ENCODE results near the gene MRPL16.

DNA sequence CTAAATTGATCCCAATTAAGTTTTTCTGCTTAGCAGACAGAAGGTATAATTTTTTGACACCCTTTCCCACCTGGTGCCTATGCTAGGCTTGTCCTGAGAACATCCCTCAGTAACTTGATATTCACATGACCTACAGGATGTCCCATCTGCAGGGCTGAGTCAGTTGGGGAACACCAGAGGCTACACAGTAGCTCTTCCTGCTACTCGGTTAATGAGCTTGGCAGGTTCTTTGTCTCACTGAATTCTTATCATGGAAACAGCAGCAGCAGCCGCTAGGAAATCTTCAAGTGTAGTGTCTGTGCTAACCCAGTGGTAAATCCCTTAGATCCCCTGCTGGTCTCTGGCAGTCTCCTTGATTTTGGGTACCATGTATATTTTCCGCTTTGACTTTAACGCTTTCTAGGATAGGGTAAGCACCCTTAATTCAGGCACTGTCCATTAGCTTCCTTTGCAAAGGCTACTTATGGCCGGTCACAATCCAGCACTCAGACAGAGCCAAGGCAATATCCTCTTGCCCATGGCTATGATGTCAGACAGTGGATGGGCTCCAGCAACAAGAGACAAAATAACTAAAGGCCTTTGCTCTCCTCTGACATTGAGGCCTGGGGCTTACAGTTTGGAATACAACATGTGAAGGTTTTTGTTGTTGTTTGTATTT is 8.5 kb downstream of the MRPL16 start:
- TF ChIP-seq, protein P1, sequence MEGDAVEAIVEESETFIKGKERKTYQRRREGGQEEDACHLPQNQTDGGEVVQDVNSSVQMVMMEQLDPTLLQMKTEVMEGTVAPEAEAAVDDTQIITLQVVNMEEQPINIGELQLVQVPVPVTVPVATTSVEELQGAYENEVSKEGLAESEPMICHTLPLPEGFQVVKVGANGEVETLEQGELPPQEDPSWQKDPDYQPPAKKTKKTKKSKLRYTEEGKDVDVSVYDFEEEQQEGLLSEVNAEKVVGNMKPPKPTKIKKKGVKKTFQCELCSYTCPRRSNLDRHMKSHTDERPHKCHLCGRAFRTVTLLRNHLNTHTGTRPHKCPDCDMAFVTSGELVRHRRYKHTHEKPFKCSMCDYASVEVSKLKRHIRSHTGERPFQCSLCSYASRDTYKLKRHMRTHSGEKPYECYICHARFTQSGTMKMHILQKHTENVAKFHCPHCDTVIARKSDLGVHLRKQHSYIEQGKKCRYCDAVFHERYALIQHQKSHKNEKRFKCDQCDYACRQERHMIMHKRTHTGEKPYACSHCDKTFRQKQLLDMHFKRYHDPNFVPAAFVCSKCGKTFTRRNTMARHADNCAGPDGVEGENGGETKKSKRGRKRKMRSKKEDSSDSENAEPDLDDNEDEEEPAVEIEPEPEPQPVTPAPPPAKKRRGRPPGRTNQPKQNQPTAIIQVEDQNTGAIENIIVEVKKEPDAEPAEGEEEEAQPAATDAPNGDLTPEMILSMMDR (IDR thresholded peaks at IDR 0.05): no peak
- TF ChIP-seq EP300 (IDR thresholded peaks at IDR 0.05): no peak
